ENCODE measurements around the gene C1orf167. TPM values are rescaled to one million over a fixed set of nuclear protein-coding genes. Genes with fewer than 3 reads are reported as not detected.

The C1orf167 gene, protein sequence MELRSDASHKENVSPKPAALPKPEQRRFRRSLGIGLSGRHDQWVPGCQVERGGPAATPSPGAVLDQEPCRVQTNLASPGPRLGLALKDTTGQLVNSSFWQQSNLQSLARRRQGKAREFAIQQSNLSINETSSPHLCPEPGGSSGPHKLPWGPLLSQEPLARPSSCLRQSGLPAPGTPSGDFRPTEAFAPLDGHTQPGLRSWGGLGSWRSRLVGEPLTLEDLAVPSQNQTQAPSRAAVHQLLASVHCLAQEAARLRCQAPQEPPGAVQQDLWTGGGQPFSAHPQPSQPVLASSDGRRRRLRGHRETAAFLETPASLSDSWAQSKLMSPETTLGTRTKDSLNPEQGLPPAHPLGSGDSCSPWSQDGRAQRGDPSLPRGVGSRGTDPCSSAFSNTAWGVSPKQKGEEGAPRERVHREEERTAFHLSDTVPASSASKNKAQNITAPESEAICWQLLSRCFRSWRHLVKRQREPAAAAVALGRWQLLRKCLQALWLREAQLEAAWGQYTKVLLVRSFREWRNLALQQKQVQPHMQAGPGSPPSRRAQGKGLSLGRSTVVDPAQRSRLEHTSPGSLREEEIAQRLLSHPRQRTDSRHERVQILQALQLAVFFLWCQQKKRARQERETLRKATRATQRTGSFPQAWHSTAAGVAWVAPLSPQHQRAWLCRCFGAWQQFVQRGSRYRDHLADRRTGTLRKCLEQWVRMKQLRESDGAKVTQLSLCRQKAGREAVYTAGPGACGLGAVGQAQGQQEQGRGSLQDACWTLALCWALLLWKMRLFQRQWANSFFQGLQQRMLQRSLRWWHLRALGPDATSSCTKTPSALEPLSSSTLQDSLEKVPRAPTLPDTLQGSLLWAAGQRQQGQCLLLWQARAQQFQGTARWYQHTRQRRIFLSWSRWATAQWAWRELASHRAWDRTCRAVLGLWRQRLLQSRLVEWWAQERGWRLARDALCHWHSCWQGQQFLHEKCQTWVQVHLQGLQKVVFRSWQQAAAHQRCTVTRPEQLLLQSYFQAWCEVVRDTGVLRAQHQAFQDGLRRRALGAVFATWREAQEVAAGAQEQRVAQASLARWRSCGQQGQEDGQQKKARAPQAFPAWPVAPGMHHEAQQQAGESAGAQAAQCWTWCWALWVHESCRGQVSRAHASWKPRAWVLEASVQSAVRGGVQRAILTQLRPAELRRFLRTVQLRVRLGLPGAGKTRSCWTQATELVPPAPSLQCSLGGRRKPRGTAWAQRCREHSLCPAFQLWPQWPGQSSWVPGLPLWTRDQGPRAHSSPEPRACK (N-terminal part only)
- not detected in 2 replicates for total RNA-seq (2014; rRNA removed; shearing (Covaris generic))

DNA sequence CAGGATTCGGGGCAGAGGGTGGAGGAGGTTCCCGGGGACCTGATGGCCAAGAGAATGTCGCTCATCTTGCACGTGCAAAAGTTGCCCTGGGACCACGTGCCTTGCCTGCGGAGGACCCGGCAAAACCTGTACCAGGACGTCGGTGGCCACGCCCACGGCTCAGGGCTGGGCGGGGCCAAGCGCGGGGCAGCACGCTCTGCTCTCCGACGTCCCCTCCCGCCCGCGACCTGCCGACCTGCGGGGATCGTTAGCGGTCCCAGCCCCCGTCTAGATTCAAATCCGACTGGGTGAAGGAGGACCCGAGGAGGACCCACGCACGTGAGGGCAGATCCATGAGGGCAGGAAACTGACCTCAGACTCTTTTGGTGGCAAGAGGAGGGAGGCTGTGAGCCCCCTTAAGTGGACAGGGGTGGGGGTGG, at the start of gene C1orf167:
C1orf167 (plus strand) TSS at position 206 of the 419 bp plus-strand sequence. CDS start 2,208 bp downstream, outside the sequence.
- DNase-seq = no peak
- H3K36me3 ChIP-seq = no peaks in the 10 kb centered on the region
- H3K27me3 ChIP-seq = peaks cover 11% of the 10 kb centered on the region; the same call in 1 of the 2 replicates
- no peak within 1 kb of the TSS for H3K4me3 ChIP-seq
- no peaks in the 10 kb centered on the region for H3K4me1 ChIP-seq
- no peak within 1 kb of the TSS for H3K27ac ChIP-seq
- H3K9me3 ChIP-seq (replicated peaks) = no peaks in the 10 kb centered on the region

DNA sequence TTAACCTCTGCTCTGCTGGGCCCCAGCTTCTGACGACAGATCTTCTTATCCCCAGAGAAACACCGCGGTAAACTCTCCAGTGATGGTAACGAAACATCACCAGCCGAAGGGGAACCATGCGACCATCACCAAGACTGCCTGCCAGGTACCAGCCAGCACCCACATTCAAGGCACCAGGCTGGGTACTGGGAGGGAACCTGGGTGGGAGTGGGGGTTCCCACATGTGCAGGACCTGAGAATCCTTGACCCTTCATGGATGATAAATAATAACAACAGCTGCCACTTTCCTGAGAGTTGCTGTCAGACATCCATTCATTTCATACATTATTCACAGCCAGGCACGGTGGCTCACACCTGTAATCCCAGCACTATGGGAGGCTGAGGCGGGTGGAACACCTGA, 49.7 kb upstream of the C1orf167 start:
- Histone ChIP-seq H3K27me3 (no peaks in the 10 kb centered on the region), H3K36me3 (no peaks in the 10 kb centered on the region), H3K4me3 (no peak overlapping the region), H3K4me1 (no peaks in the 10 kb centered on the region; the same call in 1 of the 2 replicates), H3K9me3 (replicated peaks) (no peaks in the 10 kb centered on the region), H3K27ac (no peak overlapping the region)
- no peak for DNase-seq

DNA sequence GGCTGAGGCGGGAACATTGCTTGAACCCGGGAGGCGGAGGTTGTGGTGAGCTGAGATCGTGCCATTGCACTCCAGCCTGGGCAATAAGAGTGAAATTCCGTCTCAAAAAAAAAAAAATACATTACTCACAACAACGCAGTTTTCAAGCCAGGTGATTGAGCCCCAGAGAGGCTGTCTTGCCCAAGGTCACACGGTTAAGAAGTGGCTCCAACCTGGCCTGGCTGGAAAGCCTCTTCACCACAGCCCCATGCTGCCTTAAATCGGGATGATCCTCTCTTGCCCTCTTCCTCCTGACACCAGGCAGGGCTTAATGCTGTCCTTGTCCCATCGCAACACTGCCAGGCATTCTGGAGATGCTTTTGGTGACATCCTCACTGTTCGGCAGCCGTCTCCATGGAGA, 48.9 kb upstream of the C1orf167 start:
- Histone ChIP-seq H3K27me3 (no peaks in the 10 kb centered on the region), H3K9me3 (replicated peaks) (no peaks in the 10 kb centered on the region), H3K27ac (no peak overlapping the region), H3K4me1 (no peaks in the 10 kb centered on the region), H3K36me3 (no peaks in the 10 kb centered on the region), H3K4me3 (no peak overlapping the region)
- no peak for DNase-seq

DNA sequence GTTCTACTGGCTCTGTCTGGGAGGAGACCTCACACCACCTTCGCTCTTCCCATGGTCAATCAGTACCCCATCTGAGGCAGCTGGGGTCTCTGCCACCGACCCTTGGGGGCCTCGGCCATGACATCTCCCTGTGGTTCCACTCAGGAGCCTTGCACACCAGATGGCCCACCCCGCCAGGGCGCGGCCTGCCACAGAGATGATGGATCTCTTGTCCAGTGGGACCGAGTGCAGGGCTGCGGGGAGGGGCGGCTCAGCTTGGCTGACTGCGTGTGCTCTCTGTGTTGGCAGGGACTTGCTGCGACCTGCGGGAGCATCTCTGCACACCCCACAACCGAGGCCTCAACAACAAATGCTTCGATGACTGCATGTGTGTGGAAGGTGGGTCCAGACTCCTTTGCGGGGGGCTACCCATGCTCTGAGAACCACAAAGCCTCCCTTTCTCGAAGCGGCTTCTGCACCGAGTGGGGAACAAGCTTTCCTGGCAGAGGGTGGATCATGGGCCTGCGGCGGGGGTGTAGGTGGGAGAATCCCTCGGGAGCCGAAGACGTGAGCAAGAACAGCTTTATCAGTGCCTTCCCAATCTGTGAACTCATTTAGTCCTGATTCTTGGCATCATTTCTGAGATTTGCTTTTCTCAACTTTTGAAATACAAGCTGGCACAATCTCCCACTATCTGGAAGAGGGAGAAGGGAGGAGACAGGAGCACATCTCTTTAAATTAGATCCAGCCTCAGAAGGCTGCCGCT, 47.0 kb upstream of the C1orf167 start:
- Histone ChIP-seq H3K36me3 (no peaks in the 10 kb centered on the region), H3K9me3 (replicated peaks) (no peaks in the 10 kb centered on the region), H3K27ac (no peak overlapping the region), H3K27me3 (no peaks in the 10 kb centered on the region), H3K4me3 (no peak overlapping the region), H3K4me1 (no peaks in the 10 kb centered on the region)
- no peak for DNase-seq

DNA sequence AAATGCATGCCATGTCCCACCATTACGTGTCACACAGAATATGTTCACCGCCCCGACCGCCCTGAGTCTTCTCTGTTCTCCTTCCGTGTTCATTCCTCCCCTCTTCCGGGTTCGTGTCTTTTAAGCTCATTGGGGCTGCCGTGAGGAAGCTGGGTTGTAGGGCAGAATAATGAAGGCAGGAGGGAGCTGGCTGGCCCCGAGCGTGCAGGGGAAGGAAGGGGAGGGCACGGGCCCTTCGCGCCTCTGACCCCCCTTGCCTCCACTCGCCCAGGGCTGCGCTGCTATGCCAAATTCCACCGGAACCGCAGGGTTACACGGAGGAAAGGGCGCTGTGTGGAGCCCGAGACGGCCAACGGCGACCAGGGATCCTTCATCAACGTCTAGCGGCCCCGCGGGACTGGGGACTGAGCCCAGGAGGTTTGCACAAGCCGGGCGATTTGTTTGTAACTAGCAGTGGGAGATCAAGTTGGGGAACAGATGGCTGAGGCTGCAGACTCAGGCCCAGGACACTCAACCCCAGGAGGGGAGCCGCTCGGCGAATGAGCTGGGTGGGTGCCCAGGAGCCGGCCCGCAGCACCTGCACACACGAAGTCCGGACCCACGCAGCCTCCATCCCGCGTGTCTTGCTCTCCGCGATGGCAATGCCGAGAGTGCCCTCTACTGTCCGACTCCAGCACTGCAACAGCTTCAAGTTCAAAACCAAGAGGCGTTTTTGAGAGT, 42.5 kb upstream of the C1orf167 start:
- H3K27me3 ChIP-seq = no peaks in the 10 kb centered on the region; the same call in 1 of the 2 replicates
- no peaks in the 10 kb centered on the region for H3K9me3 ChIP-seq (replicated peaks)
- no peaks in the 10 kb centered on the region for H3K4me1 ChIP-seq
- DNase-seq = peak; percentile 54 to 73
- no peak overlapping the region for H3K27ac ChIP-seq
- H3K4me3 ChIP-seq = no peak overlapping the region
- H3K36me3 ChIP-seq = no peaks in the 10 kb centered on the region

DNA sequence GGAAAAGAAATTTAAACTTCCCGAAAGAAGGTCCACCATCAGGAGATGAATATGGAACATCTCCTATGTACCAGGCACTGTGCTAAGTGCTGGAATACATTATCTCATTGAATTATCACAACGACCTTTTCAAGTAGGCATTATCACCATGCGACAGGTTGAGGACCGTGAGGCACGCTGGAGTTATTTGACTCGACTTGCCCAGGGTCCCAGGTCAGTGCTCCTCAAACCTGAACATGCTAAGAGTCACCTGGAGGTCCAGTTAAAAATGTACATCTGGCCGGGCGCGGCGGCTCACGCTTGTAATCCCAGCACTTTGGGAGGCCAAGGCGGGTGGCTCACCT, 42.0 kb upstream of the C1orf167 start:
- DNase-seq = no peak
- Histone ChIP-seq H3K36me3 (no peaks in the 10 kb centered on the region), H3K27me3 (no peaks in the 10 kb centered on the region; the same call in 1 of the 2 replicates), H3K9me3 (replicated peaks) (no peaks in the 10 kb centered on the region), H3K27ac (no peak overlapping the region), H3K4me1 (no peaks in the 10 kb centered on the region), H3K4me3 (no peak overlapping the region)

DNA sequence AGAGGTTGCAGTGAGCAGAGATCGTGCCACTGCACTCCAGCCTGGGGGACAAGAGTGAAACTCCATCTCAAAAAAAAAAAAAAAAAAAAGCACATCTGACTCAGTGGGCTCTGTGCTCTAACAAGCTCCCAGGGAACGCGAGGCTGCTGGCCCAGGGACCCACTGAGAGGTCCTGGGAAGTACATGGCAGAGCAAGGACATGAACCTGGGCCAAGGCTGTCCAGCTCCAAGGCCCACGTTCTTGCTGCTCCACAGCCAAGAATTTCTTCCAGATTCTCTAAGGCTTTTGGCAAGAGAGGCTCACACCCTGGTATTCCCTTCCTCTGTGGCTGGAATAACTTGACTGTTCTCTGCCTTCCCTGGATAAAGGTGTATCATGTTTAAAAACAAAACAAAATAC, 41.5 kb upstream of the C1orf167 start:
- Histone ChIP-seq H3K27me3 (no peaks in the 10 kb centered on the region; the same call in 1 of the 2 replicates), H3K36me3 (no peaks in the 10 kb centered on the region), H3K4me1 (no peaks in the 10 kb centered on the region), H3K9me3 (replicated peaks) (no peaks in the 10 kb centered on the region), H3K27ac (no peak overlapping the region), H3K4me3 (no peak overlapping the region)
- DNase-seq = no peak

DNA sequence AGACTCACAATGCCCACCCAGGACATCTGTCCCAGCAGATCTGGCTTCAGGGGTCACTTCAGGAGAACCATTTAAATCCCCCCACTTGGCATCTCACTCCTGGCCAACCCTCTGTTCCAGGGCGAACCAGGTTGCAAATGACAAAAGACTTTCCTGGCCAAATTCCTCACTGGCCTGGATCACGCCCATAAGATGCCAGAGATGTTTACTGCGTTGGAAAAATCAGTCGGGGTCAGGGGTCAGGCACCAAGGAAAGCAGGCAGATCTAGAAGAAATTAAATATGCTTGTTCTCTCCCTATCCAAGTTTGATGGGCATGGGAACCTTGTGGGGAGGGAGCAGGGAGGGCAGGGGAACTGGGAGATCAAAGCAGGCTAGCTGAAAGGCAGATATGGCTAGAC, 40.7 kb upstream of the C1orf167 start:
- no peaks in the 10 kb centered on the region for H3K36me3 ChIP-seq

DNA sequence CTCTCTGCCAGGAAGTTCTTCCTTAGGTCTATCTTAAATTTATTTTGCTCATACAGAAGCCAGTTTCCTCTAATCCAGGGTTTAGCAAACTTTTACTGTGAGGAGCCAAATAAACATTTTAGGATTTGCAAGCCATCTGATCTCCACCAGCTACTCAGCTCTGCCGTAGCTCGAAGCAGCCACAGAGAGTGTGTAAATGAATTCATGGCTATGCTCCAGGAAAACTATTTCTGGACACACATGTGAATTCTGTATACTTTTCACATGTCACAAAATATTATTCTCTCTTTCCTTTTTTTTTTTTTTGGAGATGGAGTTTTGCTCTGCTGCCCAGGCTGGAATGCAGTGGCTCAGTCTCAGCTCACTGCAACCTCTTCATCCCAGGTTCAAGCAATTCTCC, 39.5 kb upstream of the C1orf167 start:
- no peaks in the 10 kb centered on the region for H3K9me3 ChIP-seq (replicated peaks)

More for the DNA sequence above, 40.7 kb upstream of the C1orf167 start:
- no peak for DNase-seq
- no peaks in the 10 kb centered on the region for H3K9me3 ChIP-seq (replicated peaks)
- no peaks in the 10 kb centered on the region; the same call in 1 of the 2 replicates for H3K27me3 ChIP-seq
- H3K27ac ChIP-seq = no peak overlapping the region
- H3K4me3 ChIP-seq = no peak overlapping the region
- H3K4me1 ChIP-seq = no peaks in the 10 kb centered on the region

DNA sequence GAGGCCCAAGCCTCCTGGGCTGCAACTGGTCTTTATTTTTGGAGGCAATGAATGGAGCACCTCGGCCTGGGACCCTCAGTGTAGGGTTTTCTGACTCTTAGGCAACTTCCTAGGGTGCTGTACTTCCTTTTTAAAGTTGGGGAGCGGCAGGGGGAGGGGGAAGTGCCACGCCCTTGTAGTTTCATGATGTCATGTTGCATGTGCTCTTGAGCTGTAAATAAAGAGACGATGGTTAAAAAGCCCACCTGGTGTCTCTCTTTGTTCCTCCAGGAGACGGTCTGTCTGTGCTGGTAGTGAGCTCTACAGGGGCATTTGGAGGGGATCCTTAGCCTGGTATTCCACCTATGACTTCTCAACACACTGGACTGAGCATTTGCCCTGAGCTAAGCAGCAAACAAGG, 36.4 kb upstream of the C1orf167 start:
- no peaks in the 10 kb centered on the region for H3K9me3 ChIP-seq (replicated peaks)
- H3K27ac ChIP-seq = no peak overlapping the region
- DNase-seq = no peak
- H3K27me3 ChIP-seq = no peaks in the 10 kb centered on the region; the same call in 1 of the 2 replicates
- no peaks in the 10 kb centered on the region for H3K4me1 ChIP-seq
- no peaks in the 10 kb centered on the region for H3K36me3 ChIP-seq
- H3K4me3 ChIP-seq = no peak overlapping the region

More for the DNA sequence above, 39.5 kb upstream of the C1orf167 start:
- no peaks in the 10 kb centered on the region; the same call in 1 of the 2 replicates for H3K27me3 ChIP-seq
- no peak for DNase-seq
- no peaks in the 10 kb centered on the region for H3K36me3 ChIP-seq
- no peak overlapping the region for H3K27ac ChIP-seq
- no peak overlapping the region for H3K4me3 ChIP-seq
- H3K4me1 ChIP-seq = no peaks in the 10 kb centered on the region

DNA sequence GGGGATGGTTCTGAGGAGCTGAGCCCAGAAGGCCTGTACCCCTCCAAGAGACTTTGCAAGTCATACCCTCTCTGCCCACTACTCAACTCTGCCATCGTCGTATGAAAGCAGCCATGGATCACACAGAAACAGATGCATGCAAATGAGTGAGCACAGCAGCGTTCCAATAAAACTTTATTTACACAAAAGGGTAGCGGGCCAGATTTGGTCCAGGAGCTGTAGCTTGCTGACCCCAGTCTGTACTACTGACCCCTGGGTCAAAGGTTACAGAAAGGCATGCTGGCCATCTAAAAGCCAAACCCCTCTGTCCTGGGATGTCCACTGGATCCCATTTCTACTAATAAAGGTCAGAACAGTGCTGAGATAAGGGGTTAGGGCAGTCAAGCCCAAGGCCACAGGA, 34.9 kb upstream of the C1orf167 start:
- no peaks in the 10 kb centered on the region for H3K9me3 ChIP-seq (replicated peaks)
- H3K36me3 ChIP-seq = no peaks in the 10 kb centered on the region
- H3K4me1 ChIP-seq = no peaks in the 10 kb centered on the region
- no peak for DNase-seq
- no peak overlapping the region for H3K27ac ChIP-seq
- H3K4me3 ChIP-seq = no peak overlapping the region
- H3K27me3 ChIP-seq = no peaks in the 10 kb centered on the region; the same call in 1 of the 2 replicates

DNA sequence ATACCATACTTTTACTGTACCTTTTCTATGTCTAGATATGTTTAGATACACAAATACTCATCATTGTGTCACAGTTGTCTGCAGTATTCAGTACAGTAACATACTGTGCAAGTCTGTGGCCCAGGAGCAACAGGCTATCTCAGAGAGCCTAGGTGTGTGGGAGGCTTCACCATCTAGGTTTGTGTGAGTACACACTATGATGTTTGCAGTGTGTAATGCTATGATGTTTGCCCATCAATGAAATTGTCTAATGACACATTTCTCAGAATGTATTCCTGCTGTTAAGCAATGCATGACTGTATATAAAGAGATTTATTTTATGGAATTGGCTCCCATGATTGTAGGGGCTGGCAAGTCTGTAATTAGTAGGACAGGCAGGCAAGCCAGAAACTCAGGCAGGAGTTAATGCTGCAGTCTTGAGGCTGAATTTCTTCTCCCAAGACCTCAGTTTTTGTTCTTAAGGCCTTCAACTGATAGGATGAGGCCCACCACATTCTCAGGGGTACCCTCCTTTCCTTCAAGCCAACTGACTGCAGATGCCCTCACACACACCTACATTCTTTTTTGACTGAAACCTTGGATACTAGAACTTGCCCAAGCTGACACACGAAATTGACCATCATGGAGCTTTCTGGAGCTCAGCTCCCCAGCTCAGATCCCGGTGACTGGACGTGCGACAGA, 33.7 kb upstream of the C1orf167 start:
- Histone ChIP-seq H3K27me3 (no peaks in the 10 kb centered on the region), H3K36me3 (no peaks in the 10 kb centered on the region), H3K27ac (no peak overlapping the region), H3K4me3 (no peak overlapping the region), H3K4me1 (no peaks in the 10 kb centered on the region), H3K9me3 (replicated peaks) (no peaks in the 10 kb centered on the region)
- DNase-seq = no peak

DNA sequence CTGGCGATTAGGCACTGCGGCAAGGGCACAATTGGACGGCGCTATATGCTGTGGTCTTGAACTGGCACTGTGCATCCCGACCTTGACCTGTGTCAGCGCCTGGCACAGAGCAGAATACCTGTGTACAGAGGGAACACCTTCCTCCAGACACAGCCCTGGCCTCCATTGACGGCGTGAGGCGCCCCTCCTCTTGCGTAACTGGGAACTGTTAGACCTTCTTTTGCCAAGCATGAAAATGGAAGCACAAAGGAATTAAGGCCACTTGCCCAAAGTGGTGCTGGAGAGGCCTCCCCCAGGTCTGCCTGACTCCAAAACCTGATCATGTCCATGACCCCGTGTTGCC, 32.9 kb upstream of the C1orf167 start:
- Histone ChIP-seq H3K27me3 (no peaks in the 10 kb centered on the region), H3K9me3 (replicated peaks) (no peaks in the 10 kb centered on the region), H3K4me3 (no peak overlapping the region), H3K27ac (no peak overlapping the region), H3K4me1 (no peaks in the 10 kb centered on the region), H3K36me3 (no peaks in the 10 kb centered on the region)
- no peak for DNase-seq
